OCI-LY3 (cell line): Measurements from ENCODE around the gene IGSF11.

ENCODE experiments used
- EZH2phosphoT487 ChIP-seq: fragments of 200-600 bp; shearing (Covaris generic); IDR thresholded peaks from 2 replicates; pipeline ENCODE4 v1.6.1; 2018; ENCODE audit warnings: antibody characterized with exemption, mixed run types, low read depth
- TF ChIP-seq, protein P1 (sequence below): fragments of 200-600, 300-600 bp; sonication (generic); IDR thresholded peaks from 2 replicates; pipeline ENCODE4 v1.5.1; 2014; ENCODE audit warnings: antibody characterized with exemption, low read length, low read depth

DNA sequence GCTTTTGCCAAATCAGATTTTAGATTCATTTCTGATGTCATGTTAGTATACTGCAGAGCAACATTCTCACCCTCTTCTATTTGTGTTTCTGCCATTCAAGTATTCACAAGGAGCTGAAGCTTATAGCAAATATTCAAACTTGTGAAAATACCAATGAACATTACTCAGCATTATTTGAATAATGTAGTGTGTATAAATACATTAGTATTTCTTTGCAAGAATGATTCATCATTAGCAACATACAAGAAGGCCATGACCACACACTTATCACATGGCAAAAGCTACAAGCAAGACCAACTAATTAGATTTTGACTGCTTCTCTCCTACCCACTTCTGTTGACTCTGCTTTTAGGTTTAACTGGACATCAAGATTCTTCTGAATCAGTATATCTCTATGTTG lies 124.9 kb downstream of the IGSF11 start:
- TF ChIP-seq, protein P1, sequence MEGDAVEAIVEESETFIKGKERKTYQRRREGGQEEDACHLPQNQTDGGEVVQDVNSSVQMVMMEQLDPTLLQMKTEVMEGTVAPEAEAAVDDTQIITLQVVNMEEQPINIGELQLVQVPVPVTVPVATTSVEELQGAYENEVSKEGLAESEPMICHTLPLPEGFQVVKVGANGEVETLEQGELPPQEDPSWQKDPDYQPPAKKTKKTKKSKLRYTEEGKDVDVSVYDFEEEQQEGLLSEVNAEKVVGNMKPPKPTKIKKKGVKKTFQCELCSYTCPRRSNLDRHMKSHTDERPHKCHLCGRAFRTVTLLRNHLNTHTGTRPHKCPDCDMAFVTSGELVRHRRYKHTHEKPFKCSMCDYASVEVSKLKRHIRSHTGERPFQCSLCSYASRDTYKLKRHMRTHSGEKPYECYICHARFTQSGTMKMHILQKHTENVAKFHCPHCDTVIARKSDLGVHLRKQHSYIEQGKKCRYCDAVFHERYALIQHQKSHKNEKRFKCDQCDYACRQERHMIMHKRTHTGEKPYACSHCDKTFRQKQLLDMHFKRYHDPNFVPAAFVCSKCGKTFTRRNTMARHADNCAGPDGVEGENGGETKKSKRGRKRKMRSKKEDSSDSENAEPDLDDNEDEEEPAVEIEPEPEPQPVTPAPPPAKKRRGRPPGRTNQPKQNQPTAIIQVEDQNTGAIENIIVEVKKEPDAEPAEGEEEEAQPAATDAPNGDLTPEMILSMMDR: no peak
- no peak for TF ChIP-seq EZH2phosphoT487
